HCT116 (cell line): ENCODE data around the gene RASAL2. TPM values are rescaled to one million over a fixed set of nuclear protein-coding genes. Genes with fewer than 3 reads are reported as not detected.

Source experiments
- ATAC-seq: fragments of 200-7000 bp; cut with Tn5 transposase; 2 replicates; pipeline ENCODE4 v1.9.1; 2020; ENCODE audit warnings: mild to moderate bottlenecking, moderate library complexity
- BruUV-seq: library from RNA; stranded (reverse); fragments of 400-500 nt; replicated peaks from 2 replicates; lab custom pipeline; 2021; lab: Mats Ljungman, UMichigan
- CTCF ChIA-PET: fragments of 300-600 bp; sonication (Branson Sonifier 250); formaldehyde crosslinking; loops from one replicate; lab custom pipeline; 2021; ENCODE audit warnings: antibody characterized with exemption; lab: Charles Lee
- POLR2A ChIA-PET: fragments of 300-600, 350-600 bp; sonication (Branson Sonifier 250); formaldehyde crosslinking; loops from one replicate; lab custom pipeline; 2021; ENCODE audit warnings: antibody characterized with exemption; lab: Charles Lee
- RAD21 ChIA-PET, 2 experiments: fragments of 300-600 bp; sonication (Branson Sonifier 250); formaldehyde crosslinking; loops; one replicate each; lab custom pipeline; 2023; ENCODE audit warnings: low total read pairs in 2 of 2; ENCODE audit not compliant: uncharacterized antibody in 2 of 2, unreplicated experiment in 2 of 2, low non-redundant PET in 1 of 2; lab: Charles Lee
- DNase-seq: peaks from one replicate; pipeline ENCODE4 v3.0.0-alpha.2; 2010; ENCODE audit warnings: low read depth, low spot score
- H2AFZ ChIP-seq: fragments of 200-600 bp; shearing (Covaris generic), sonication (generic); 2 replicates; pipeline ENCODE4 v1.6.1; 2017; ENCODE audit warnings: low read depth, mixed run types, mixed read lengths, antibody characterized with exemption, low read length; ENCODE audit not compliant: poor library complexity, severe bottlenecking
- H3K27ac ChIP-seq: 2 replicates; pipeline ENCODE4 v1.5.1; 2012; ENCODE audit warnings: low read depth, low read length
- H3K27me3 ChIP-seq: fragments of 200-600 bp; sonication (generic); 2 replicates; pipeline ENCODE4 v1.6.1; 2016; ENCODE audit warnings: mixed run types, low read length, mixed read lengths; ENCODE audit not compliant: insufficient read depth
- H3K36me3 ChIP-seq, 2 experiments: fragments of 200-500 bp in 1 of 2; fragments of 200-600 bp in 1 of 2; sonication (Bioruptor generic) in 1 of 2; sonication (generic) in 1 of 2; 2 replicates each; pipeline versions ENCODE4 v1.5.1 to v1.6.1; 2014 to 2016; ENCODE audit warnings: low read length in 2 of 2, inconsistent platforms in 1 of 2, mixed read lengths in 1 of 2, mixed run types in 1 of 2; ENCODE audit not compliant: insufficient read depth in 2 of 2, control insufficient read depth in 1 of 2
- H3K4me1 ChIP-seq, 2 experiments: fragments of 200-600 bp in 1 of 2; sonication (generic) in 1 of 2; 2 replicates each; pipeline versions ENCODE4 v1.5.1 to v1.6.1; 2012 to 2017; ENCODE audit warnings: low read length in 2 of 2, inconsistent platforms in 1 of 2, mild to moderate bottlenecking in 1 of 2, mixed read lengths in 1 of 2, mixed run types in 1 of 2, moderate library complexity in 1 of 2; ENCODE audit not compliant: insufficient read depth in 2 of 2, control insufficient read depth in 1 of 2
- H3K4me2 ChIP-seq: fragments of 200-600 bp; sonication (generic); 2 replicates; pipeline ENCODE4 v1.6.1; 2017; ENCODE audit warnings: mixed run types, low read length, mixed read lengths
- H3K4me3 ChIP-seq, 2 experiments: fragments of 200-600 bp in 1 of 2; sonication (generic) in 1 of 2; replicated peaks in 1 of 2; 2 replicates each; pipeline ENCODE4 v1.5.1; 2011 to 2016; ENCODE audit warnings: low read length in 2 of 2, control low read depth in 1 of 2, low read depth in 1 of 2, mild to moderate bottlenecking in 1 of 2, mixed read lengths in 1 of 2, mixed run types in 1 of 2
- H3K79me2 ChIP-seq: fragments of 200-600 bp; sonication (generic); 2 replicates; pipeline ENCODE4 v1.6.1; 2017; ENCODE audit warnings: mild to moderate bottlenecking, mixed run types, low read length, moderate library complexity, mixed read lengths; ENCODE audit not compliant: insufficient read depth
- H3K9ac ChIP-seq: fragments of 200-600 bp; sonication (generic); 2 replicates; pipeline ENCODE4 v1.6.1; 2016; ENCODE audit warnings: low read length, mixed read lengths
- H3K9me2 ChIP-seq: fragments of 200-600 bp; sonication (generic), shearing (Covaris generic); 2 replicates; pipeline ENCODE4 v1.6.1; 2017; ENCODE audit warnings: mixed run types, mild to moderate bottlenecking, moderate library complexity; ENCODE audit not compliant: insufficient read depth
- H3K9me3 ChIP-seq, 2 experiments: fragments of 200-500 bp in 1 of 2; fragments of 200-600 bp in 1 of 2; sonication (Bioruptor generic) in 1 of 2; sonication (generic) in 1 of 2; 2 replicates each; pipeline ENCODE4 v1.6.1; 2014 to 2017; ENCODE audit warnings: low read length in 2 of 2, mixed read lengths in 2 of 2, inconsistent platforms in 1 of 2, low read depth in 1 of 2, mild to moderate bottlenecking in 1 of 2, mixed run types in 1 of 2, moderate library complexity in 1 of 2; ENCODE audit not compliant: control insufficient read depth in 1 of 2, insufficient read depth in 1 of 2
- H4K20me1 ChIP-seq: fragments of 200-600 bp; sonication (generic), shearing (Covaris generic); 2 replicates; pipeline ENCODE4 v1.6.1; 2017; ENCODE audit warnings: mixed run types, mild to moderate bottlenecking, moderate library complexity; ENCODE audit not compliant: insufficient read depth
- CEBPB ChIP-seq: IDR thresholded peaks from 2 replicates; pipeline ENCODE4 v1.6.1; 2012; ENCODE audit warnings: low read depth
- ELF1 ChIP-seq: IDR thresholded peaks from 2 replicates; pipeline ENCODE4 v1.6.1; 2012; ENCODE audit warnings: low read depth, borderline replicate concordance
- EZH2 ChIP-seq: fragments of 200-600 bp; sonication (generic); IDR thresholded peaks from 2 replicates; pipeline ENCODE4 v1.6.1; 2017; ENCODE audit warnings: antibody characterized with exemption, mixed run types
- EZH2phosphoT487 ChIP-seq: fragments of 200-600 bp; IDR thresholded peaks from 2 replicates; pipeline ENCODE4 v1.6.1; 2018; ENCODE audit warnings: antibody characterized with exemption, borderline replicate concordance
- FOSL1 ChIP-seq: IDR thresholded peaks from 2 replicates; pipeline ENCODE4 v1.6.1; 2012; ENCODE audit warnings: low read depth
- JUND ChIP-seq: IDR thresholded peaks from 2 replicates; pipeline ENCODE4 v1.6.1; 2012
- RAD21 ChIP-seq: IDR thresholded peaks from 2 replicates; pipeline ENCODE4 v1.6.1; 2012; ENCODE audit warnings: low read depth, mild to moderate bottlenecking
- SIN3A ChIP-seq: IDR thresholded peaks from 2 replicates; pipeline ENCODE4 v1.6.1; 2012; ENCODE audit warnings: low read depth
- SP1 ChIP-seq: IDR thresholded peaks from 2 replicates; pipeline ENCODE4 v1.6.1; 2012; ENCODE audit warnings: low read depth
- SRF ChIP-seq: IDR thresholded peaks from 2 replicates; pipeline ENCODE4 v1.6.1; 2012; ENCODE audit warnings: low read depth
- YY1 ChIP-seq: IDR thresholded peaks from 2 replicates; pipeline ENCODE4 v1.6.1; 2011; ENCODE audit warnings: low read length, low read depth, moderate library complexity, mild to moderate bottlenecking; ENCODE audit not compliant: insufficient replicate concordance; ENCODE audit errors: extremely low read depth
- ZFX ChIP-seq: fragments of 450-650 bp; IDR thresholded peaks from 2 replicates; pipeline ENCODE4 v1.6.1; 2017
- ZNF274 ChIP-seq: fragments of 200-500 bp; sonication (Bioruptor generic); IDR thresholded peaks from 2 replicates; pipeline ENCODE4 v1.6.1; 2014; ENCODE audit warnings: mild to moderate bottlenecking, low read depth, low read length, inconsistent platforms
- intact Hi-C: fragments of 100-400 bp; cut with micrococcal nuclease; formaldehyde crosslinking; loops from 2 replicates; pipeline ENCODE4 v1.10.0; 2022
- total RNA-seq: library from RNA; stranded (reverse); gene quantifications from one replicate; pipeline ENCODE4 v1.2.1, GENCODE V29; 2021; ENCODE audit not compliant: unreplicated experiment
- TF ChIP-seq, protein P1 (sequence below): IDR thresholded peaks from 2 replicates; pipeline ENCODE4 v1.6.1; 2012; ENCODE audit warnings: low read depth
- TF ChIP-seq, protein P2 (sequence below), 3 experiments: fragments of 200-600 bp in 1 of 3; sonication (generic) in 1 of 3; IDR thresholded peaks in 2 of 3; conservative IDR thresholded peaks in 1 of 3; 2 replicates each; pipeline ENCODE4 v1.5.1; 2012 to 2017; ENCODE audit warnings: low read depth in 2 of 3, low read length in 2 of 3, antibody characterized with exemption in 1 of 3, borderline replicate concordance in 1 of 3, control low read depth in 1 of 3, mild to moderate bottlenecking in 1 of 3, mixed read lengths in 1 of 3, mixed run types in 1 of 3, moderate library complexity in 1 of 3; ENCODE audit not compliant: insufficient read depth in 1 of 3

Gene RASAL2
- total RNA-seq, 1 experiment from 2014 or later: 11.7 TPM

DNA sequence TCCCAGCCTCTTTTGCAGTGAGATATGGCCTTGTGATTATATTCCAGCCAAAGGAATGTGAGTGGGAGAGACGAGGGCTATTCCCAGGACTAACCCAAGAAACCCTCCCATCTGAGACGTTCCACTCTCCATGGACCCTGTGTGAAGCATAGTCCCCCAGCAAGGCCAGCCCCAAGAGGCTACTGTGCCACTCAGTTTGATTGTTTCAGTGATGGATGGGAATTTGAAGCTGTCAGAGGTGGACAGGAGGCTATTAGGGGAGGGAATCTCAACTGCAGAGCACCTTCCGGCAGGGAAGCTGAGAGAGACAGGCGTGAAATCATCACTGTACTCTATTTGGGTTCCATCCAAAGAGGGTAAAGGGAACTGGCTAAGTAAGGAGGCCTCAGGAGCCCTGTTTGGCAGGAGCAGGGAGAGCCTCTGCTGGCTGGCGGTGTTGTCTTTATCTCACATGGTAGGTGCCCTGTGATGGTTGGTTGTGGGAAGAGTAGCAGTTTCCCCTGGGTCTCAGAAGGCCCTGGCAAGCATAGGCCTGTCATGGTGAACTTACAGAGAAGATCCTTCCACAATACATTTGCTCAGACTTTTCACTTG is 415.6 kb downstream of the RASAL2 start:
- no peak for DNase-seq
- H3K4me1 ChIP-seq: no peaks in the 10 kb centered on the region
- H4K20me1 ChIP-seq: no peaks in the 10 kb centered on the region
- TF ChIP-seq ZNF274: no peak
- TF ChIP-seq, protein P1, sequence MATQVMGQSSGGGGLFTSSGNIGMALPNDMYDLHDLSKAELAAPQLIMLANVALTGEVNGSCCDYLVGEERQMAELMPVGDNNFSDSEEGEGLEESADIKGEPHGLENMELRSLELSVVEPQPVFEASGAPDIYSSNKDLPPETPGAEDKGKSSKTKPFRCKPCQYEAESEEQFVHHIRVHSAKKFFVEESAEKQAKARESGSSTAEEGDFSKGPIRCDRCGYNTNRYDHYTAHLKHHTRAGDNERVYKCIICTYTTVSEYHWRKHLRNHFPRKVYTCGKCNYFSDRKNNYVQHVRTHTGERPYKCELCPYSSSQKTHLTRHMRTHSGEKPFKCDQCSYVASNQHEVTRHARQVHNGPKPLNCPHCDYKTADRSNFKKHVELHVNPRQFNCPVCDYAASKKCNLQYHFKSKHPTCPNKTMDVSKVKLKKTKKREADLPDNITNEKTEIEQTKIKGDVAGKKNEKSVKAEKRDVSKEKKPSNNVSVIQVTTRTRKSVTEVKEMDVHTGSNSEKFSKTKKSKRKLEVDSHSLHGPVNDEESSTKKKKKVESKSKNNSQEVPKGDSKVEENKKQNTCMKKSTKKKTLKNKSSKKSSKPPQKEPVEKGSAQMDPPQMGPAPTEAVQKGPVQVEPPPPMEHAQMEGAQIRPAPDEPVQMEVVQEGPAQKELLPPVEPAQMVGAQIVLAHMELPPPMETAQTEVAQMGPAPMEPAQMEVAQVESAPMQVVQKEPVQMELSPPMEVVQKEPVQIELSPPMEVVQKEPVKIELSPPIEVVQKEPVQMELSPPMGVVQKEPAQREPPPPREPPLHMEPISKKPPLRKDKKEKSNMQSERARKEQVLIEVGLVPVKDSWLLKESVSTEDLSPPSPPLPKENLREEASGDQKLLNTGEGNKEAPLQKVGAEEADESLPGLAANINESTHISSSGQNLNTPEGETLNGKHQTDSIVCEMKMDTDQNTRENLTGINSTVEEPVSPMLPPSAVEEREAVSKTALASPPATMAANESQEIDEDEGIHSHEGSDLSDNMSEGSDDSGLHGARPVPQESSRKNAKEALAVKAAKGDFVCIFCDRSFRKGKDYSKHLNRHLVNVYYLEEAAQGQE: no peak
- no peak for TF ChIP-seq SRF
- no peak for TF ChIP-seq EZH2
- TF ChIP-seq CEBPB: no peak
- TF ChIP-seq, all 23 proteins: peak for 0
- H3K4me2 ChIP-seq: no peak overlapping the region
- no peaks in the 10 kb centered on the region for H3K9me2 ChIP-seq
- no peaks in the 10 kb centered on the region for H3K79me2 ChIP-seq
- ChIA-PET CTCF (interaction anchor here (4.2 kb wide), 1 partner anchor 8 kb away, joined by 23 read pairs; no protein-coding TSS in a partner anchor), RAD21 (no interaction called here), POLR2A (no interaction called here)
- BruUV-seq: no TSS peak
- H3K27ac ChIP-seq: no peak overlapping the region
- no peak overlapping the region for H3K9ac ChIP-seq
- no peak overlapping the region for H3K4me3 ChIP-seq
- no peaks in the 10 kb centered on the region for H3K36me3 ChIP-seq
- H2AFZ ChIP-seq: no peak overlapping the region
- H3K9me3 ChIP-seq: no peaks in the 10 kb centered on the region
- no peaks in the 10 kb centered on the region for H3K27me3 ChIP-seq
- intact Hi-C loops: no loop called here
- no peak for ATAC-seq

DNA sequence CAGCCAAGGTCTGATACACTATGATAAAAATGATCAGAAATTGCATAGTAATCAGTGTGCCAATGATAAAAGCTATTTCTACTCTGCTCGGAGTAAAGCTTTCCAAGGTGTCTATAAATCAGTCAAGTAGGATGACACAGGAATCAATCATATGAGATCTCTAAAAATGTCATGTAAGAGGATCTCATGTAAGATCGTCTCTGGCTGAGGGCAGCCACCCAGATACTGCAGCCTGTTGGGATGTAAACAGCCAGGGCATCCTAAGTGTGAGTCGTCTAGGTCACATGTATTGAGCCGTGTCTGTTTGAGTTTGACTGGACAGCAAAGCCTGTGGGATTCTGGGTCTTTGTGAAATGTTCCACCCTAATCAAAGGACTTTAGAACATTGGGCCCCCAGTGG is 416.3 kb downstream of the RASAL2 start:
- intact Hi-C loops: no loop called here
- POLR2A ChIA-PET: no interaction called here
- H3K36me3 ChIP-seq: no peaks in the 10 kb centered on the region
- no peak overlapping the region for H3K9ac ChIP-seq
- no peak for ATAC-seq
- no peak overlapping the region for H3K4me2 ChIP-seq
- H2AFZ ChIP-seq: no peak overlapping the region
- no peak for DNase-seq
- no peaks in the 10 kb centered on the region for H3K9me2 ChIP-seq
- no TSS peak for BruUV-seq
- CTCF ChIA-PET: interaction anchor here (4.2 kb wide), 1 partner anchor 9 kb away, joined by 23 read pairs; no protein-coding TSS in a partner anchor
- no peaks in the 10 kb centered on the region for H3K79me2 ChIP-seq
- no peaks in the 10 kb centered on the region for H3K9me3 ChIP-seq
- no peaks in the 10 kb centered on the region for H3K4me1 ChIP-seq
- no peak overlapping the region for H3K4me3 ChIP-seq
- RAD21 ChIA-PET: no interaction called here
- H3K27me3 ChIP-seq: no peaks in the 10 kb centered on the region
- H3K27ac ChIP-seq: no peak overlapping the region
- no peaks in the 10 kb centered on the region for H4K20me1 ChIP-seq
- TF ChIP-seq SIN3A (no peak), ZFX (no peak), ELF1 (no peak), CEBPB (no peak), SP1 (no peak), EZH2phosphoT487 (no peak), YY1 (no peak), RAD21 (no peak), JUND (no peak), FOSL1 (no peak)
- TF ChIP-seq, protein P2, sequence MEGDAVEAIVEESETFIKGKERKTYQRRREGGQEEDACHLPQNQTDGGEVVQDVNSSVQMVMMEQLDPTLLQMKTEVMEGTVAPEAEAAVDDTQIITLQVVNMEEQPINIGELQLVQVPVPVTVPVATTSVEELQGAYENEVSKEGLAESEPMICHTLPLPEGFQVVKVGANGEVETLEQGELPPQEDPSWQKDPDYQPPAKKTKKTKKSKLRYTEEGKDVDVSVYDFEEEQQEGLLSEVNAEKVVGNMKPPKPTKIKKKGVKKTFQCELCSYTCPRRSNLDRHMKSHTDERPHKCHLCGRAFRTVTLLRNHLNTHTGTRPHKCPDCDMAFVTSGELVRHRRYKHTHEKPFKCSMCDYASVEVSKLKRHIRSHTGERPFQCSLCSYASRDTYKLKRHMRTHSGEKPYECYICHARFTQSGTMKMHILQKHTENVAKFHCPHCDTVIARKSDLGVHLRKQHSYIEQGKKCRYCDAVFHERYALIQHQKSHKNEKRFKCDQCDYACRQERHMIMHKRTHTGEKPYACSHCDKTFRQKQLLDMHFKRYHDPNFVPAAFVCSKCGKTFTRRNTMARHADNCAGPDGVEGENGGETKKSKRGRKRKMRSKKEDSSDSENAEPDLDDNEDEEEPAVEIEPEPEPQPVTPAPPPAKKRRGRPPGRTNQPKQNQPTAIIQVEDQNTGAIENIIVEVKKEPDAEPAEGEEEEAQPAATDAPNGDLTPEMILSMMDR (IDR thresholded peaks at IDR 0.05 in 2 of 3, conservative IDR thresholded peaks at IDR 0.05 in 1 of 3; ENCODE audit: borderline replicate concordance in 1 of 3, insufficient read depth in 1 of 3, low read depth in 2 of 3, low read length in 2 of 3): no peak
